IgD-negative memory B cell (primary cell): ENCODE results near the gene DNAH9. TPM values are rescaled to one million over a fixed set of nuclear protein-coding genes. Genes with fewer than 3 reads are reported as not detected.

Source experiments
- H3K27ac Mint-ChIP-seq, 3 donors: one replicate each; pipeline ENCODE4 v1.8.0; 2020 to 2022; ENCODE audit warnings: mild to moderate bottlenecking in 3 of 3, mixed read lengths in 3 of 3, moderate library complexity in 1 of 3
- H3K27me3 Mint-ChIP-seq: one replicate; pipeline ENCODE4 v1.8.0; 2021; ENCODE audit warnings: mixed read lengths
- H3K36me3 Mint-ChIP-seq: one replicate; pipeline ENCODE4 v1.8.0; 2020; ENCODE audit warnings: mild to moderate bottlenecking, mixed read lengths
- H3K4me1 Mint-ChIP-seq, 3 donors: one replicate each; pipeline ENCODE4 v1.8.0; 2020 to 2022; ENCODE audit warnings: mixed read lengths in 3 of 3, mild to moderate bottlenecking in 1 of 3
- H3K4me3 Mint-ChIP-seq, 4 donors: one replicate each; pipeline ENCODE4 v1.8.0; 2020 to 2022; ENCODE audit warnings: mild to moderate bottlenecking in 4 of 4, mixed read lengths in 4 of 4, moderate library complexity in 3 of 4
- H3K9me3 Mint-ChIP-seq, 3 donors: one replicate each; pipeline ENCODE4 v1.8.0; 2020 to 2021; ENCODE audit warnings: mixed read lengths in 3 of 3, mild to moderate bottlenecking in 1 of 3
- polyA plus RNA-seq: library from polyadenylated mRNA; unstranded; fragments of 300-500 nt; fragmentation: Illumina TruSeq; gene quantifications from one replicate; pipeline ENCODE4 v1.2.3, GENCODE V29; 2021

Gene DNAH9
- polyA plus RNA-seq, 1 donor from 2014 or later: not detected

DNA sequence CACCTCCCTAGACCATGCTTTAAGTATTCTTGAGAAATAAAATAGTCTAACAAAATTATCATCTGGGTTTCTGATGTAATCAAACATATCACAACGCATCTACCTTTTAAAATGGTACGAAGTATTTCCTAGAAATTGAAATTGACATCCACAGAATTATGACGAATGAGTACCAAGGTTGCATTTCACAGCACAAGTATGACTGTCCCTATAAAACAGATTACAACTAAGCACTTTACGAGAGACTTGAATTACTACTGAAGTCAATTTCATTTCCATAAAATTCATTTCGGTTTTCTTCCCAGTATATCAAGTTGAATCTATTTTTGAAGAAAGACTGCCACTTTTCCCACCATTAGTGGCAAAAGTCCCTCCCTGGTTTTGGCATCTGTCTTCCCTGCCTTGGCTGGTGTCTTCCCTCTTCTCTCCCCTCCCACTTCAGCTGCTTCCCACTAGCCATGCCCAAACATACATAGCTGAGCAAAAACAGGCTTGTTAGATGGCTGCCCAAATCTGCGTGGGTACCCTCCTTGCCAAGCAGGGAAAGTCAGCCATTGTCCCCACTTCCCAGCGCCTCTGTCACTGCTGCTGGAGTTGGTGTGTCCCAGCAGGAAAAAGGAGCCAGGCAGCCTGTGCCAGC is 29.2 kb downstream of the DNAH9 start:
- Mint-ChIP-seq H3K9me3 (peaks cover 3% of the 10 kb centered on the region in 3 donors), H3K27ac (no peak overlapping the region)

DNA sequence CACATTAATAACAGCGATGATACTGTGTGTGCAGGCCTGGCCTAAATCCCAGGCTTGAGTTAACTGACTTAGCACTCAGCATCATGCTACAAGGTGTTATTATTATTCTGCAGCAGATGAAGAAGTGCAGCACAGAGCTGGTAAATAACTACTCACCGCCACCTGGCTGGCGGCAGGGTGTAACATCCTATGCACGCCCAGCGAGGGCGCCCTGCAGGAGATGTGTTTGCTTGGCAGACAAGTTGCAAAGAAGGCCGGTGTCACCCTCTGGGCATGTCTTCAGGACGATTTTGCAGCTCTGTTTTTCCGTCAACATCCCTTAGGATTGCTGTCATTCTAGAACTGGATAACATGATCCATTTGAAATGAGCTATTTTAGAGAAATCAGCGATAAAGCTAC is 30.1 kb downstream of the DNAH9 start:
- H3K27me3 Mint-ChIP-seq: no peaks in the 10 kb centered on the region
- peaks cover 3 to 6% (median 3%) of the 10 kb centered on the region in 3 donors for H3K9me3 Mint-ChIP-seq
- H3K36me3 Mint-ChIP-seq: peaks cover 1% of the 10 kb centered on the region
- no peak overlapping the region for H3K27ac Mint-ChIP-seq
- no peaks in the 10 kb centered on the region for H3K4me1 Mint-ChIP-seq
- no peak overlapping the region for H3K4me3 Mint-ChIP-seq

More for the DNA sequence above, 29.2 kb downstream of the DNAH9 start:
- Mint-ChIP-seq H3K4me3 (no peak overlapping the region), H3K36me3 (peaks cover 1% of the 10 kb centered on the region), H3K4me1 (no peaks in the 10 kb centered on the region), H3K27me3 (no peaks in the 10 kb centered on the region)

DNA sequence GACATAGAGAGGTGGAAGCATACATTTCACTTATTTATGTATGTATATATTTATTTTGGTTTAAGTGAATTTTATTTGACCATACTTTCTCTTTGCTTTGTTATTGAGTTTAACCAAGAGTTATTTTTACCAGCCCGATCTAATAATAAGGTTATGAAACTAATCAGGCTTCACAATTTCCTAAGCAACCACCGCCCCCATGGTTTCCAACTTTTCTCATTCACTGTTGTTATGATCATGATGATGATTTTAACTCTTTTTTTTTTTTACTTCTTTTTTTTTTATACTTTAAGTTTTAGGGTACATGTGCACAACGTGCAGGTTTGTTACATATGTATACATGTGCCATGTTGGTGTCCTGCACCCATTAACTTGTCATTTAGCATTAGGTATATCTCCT is 30.6 kb downstream of the DNAH9 start:
- Mint-ChIP-seq H3K36me3 (peaks cover 1% of the 10 kb centered on the region), H3K4me3 (no peak overlapping the region), H3K27me3 (no peaks in the 10 kb centered on the region), H3K4me1 (no peaks in the 10 kb centered on the region), H3K27ac (no peak overlapping the region), H3K9me3 (peaks cover 3 to 6% (median 3%) of the 10 kb centered on the region in 3 donors)

DNA sequence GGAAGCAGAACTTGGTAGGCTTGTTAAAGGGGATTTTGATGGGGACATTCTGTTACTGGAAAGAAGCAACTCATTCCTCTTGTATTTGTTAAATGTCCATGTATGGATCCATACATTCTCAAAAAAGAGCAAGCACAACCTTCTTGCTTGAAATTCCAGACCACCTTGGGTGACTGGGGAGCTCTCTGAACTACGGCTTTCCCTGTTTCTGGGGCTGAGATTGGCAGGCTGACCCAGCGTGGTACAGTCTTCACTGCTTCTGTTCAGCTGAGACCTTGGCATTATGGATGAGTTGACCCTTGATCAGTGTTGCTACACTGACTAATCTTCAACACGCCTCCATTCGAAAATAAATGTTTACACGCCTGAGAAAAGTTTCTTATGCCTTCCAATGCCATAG is 38.5 kb downstream of the DNAH9 start:
- H3K4me3 Mint-ChIP-seq: no peak overlapping the region
- peaks cover 1% of the 10 kb centered on the region for H3K36me3 Mint-ChIP-seq
- H3K4me1 Mint-ChIP-seq: no peaks in the 10 kb centered on the region
- H3K27ac Mint-ChIP-seq: no peak overlapping the region
- peaks cover 3 to 9% (median 6%) of the 10 kb centered on the region in 3 donors for H3K9me3 Mint-ChIP-seq
- H3K27me3 Mint-ChIP-seq: peaks cover 2% of the 10 kb centered on the region

DNA sequence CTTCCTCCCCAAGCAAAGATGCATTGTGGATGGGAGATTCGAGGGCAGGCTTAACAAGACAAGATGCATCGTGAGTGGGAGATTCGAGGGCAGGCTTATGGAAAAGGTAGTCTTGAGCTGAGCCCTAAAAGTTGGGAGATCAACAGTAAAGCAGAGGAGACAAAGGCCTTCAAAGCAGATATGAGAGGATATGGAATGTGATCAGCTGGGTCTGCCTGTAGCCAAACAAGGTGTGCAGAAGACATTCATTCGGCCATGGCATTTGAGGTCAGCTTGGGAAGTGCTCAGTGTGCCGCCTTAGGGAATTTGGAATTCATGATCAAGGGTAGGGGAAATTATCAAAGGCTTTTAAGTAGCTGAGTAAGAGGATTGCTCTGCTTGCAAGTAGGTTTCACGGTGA is 39.5 kb downstream of the DNAH9 start:
- Mint-ChIP-seq H3K9me3 (peaks cover 3 to 9% (median 6%) of the 10 kb centered on the region in 3 donors), H3K4me3 (no peak overlapping the region), H3K27me3 (peaks cover 2% of the 10 kb centered on the region), H3K36me3 (no peaks in the 10 kb centered on the region), H3K27ac (no peak overlapping the region), H3K4me1 (no peaks in the 10 kb centered on the region)

DNA sequence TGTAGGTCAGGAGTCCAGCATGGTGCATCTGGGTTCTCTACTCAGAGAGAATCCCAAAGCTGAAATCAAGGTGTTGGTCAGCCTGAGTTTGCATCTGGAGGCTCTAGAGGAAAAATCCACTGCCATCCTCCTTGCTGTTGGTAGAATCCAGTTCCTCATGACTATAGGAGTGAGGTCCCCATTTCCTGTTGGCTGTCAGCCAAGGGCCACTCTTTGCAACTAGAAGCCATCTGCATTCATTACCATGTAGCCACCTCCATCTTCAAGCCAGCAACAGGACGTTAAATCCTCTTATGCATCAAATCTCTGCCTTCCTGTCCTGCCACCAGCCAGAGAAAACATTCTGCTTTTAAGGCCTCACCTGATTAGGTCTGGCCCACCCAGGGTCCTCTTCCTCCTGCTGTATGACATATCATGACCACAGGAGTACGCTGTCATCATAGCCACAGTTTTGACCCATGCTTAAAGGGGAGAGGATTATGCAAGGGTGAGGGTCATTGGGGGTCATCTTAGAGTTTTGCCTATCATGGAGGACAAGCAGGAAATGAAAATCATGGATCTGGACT is 40.5 kb downstream of the DNAH9 start:
- no peak overlapping the region for H3K27ac Mint-ChIP-seq
- H3K4me1 Mint-ChIP-seq: no peaks in the 10 kb centered on the region

DNA sequence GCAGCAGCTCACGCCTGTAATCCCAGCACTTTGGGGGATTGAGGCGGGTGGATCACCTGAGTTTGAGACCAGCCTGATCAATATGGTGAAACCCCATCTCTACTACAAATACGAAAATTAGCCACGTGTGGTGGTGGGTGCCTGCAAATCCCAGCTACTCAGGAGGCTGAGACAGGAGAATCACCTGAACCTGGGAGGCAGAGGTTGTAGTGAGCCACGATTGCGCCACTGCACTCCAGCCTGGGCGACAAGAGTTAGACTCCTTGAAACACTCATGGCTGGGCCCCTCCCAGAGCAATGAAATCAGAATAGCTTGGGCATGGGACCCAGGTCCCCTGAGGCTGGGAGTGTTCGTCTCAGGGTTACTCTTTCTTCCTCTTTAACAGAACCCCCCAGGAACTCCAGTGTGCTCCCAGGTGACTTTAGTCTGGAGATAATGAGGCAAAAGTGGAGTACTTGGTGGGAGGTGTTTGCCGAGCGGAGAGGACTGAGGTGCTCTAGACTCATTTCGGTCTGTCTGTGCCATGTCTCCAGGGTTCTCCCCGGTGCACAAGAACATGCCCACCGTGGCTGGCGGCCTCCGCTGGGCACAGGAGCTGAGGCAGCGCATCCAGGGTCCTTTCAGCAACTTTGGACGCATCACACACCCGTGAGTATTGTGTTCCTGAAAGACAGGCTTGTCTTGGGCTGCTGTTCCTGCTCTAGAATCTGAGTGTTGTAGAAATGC is 41.6 kb downstream of the DNAH9 start:
- peaks cover 0 to 4% (median 0%) of the 10 kb centered on the region in 3 donors for H3K4me1 Mint-ChIP-seq
- peaks cover 2% of the 10 kb centered on the region for H3K27me3 Mint-ChIP-seq
- H3K4me3 Mint-ChIP-seq: no peak overlapping the region
- no peak overlapping the region for H3K27ac Mint-ChIP-seq
- no peaks in the 10 kb centered on the region for H3K36me3 Mint-ChIP-seq
- H3K9me3 Mint-ChIP-seq: peaks cover 3 to 5% (median 4%) of the 10 kb centered on the region in 3 donors

More for the DNA sequence above, 40.5 kb downstream of the DNAH9 start:
- H3K4me3 Mint-ChIP-seq: no peak overlapping the region
- H3K27me3 Mint-ChIP-seq: peaks cover 2% of the 10 kb centered on the region
- H3K36me3 Mint-ChIP-seq: no peaks in the 10 kb centered on the region
- H3K9me3 Mint-ChIP-seq: peaks cover 3 to 9% (median 4%) of the 10 kb centered on the region in 3 donors

DNA sequence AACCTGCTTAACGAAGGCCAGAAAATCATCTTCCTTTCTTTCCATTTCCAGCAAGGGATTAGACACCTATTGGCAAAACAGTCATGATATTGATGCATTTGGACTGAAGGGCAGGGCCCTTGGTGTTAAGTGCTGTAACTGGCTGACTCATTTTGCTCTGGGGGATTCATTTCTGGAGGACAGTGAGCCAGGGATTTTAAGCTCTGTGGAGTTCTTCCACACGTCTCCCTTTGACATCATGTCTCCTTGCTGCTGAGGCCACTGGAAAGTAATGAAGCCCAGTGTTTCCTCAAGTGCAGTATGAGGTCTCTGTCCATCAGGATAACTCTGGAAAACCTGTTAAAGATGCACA is 42.2 kb downstream of the DNAH9 start:
- peaks cover 2% of the 10 kb centered on the region for H3K27me3 Mint-ChIP-seq
- peaks cover 0 to 4% (median 0%) of the 10 kb centered on the region in 3 donors for H3K4me1 Mint-ChIP-seq
- no peak overlapping the region for H3K4me3 Mint-ChIP-seq
- no peak overlapping the region for H3K27ac Mint-ChIP-seq
- H3K36me3 Mint-ChIP-seq: no peaks in the 10 kb centered on the region
- peaks cover 3 to 5% (median 4%) of the 10 kb centered on the region in 3 donors for H3K9me3 Mint-ChIP-seq

DNA sequence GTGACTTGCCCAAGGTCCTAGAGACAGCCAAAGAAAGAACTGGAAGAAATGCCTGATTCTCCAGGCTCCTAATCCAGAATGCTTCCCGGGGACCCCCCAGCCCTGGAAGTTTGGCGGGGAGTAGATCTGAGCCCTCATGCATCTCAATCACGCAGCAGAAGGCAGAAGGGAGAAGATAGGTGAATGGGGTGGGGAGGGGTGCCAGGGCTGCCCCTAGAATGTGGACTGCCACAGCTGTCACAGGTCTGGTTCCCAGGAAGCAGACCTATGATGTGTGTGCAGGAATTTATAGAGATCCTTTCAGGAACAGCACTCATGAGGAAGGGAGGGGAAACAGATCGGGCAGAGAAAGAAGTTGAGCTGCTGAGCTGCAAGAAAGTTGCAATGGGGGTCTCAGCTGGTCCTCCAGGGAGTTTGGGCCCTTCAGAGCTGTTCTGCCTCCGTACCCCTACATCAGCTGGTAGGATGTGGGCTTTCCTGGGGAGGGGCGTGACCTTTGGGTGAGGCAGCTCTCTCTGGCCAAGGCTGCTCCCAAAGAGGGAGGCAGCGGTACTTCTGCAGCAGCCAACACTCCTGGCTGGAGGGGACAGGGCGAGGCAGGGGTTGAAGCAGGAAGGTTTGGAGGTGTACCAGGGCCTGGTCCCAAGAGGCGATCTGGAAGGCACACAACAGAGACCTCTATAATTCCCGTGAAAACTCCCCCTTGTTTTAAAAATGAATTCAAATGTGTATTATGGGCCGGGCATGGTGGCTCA is 43.4 kb downstream of the DNAH9 start:
- Mint-ChIP-seq H3K27me3 (peaks cover 2% of the 10 kb centered on the region), H3K9me3 (peaks cover 3 to 5% (median 4%) of the 10 kb centered on the region in 3 donors), H3K4me1 (peaks cover 0 to 4% (median 0%) of the 10 kb centered on the region in 3 donors), H3K4me3 (no peak overlapping the region), H3K27ac (no peak overlapping the region), H3K36me3 (peaks cover 3% of the 10 kb centered on the region)

DNA sequence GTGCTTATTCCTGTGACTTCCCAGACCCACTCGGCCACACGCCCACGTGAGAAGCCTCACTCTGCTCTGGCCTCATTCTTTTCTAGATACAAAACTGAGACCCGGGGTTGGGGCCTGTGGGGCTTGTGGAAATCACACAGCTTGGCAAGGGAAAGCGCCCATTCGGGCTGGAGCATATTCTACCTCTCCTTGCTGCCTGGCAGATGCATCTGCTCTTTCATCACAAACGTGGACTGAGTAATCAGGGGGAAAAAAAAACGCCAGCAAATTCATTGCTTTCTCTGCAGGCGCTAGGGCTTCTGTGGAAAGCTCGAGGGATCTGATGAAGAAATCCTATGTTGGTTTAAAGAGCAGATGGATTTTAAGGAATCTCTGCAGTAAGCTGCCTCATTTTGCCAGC is 44.4 kb downstream of the DNAH9 start:
- Mint-ChIP-seq H3K27me3 (peaks cover 2% of the 10 kb centered on the region), H3K4me1 (peaks cover 0 to 4% (median 0%) of the 10 kb centered on the region in 3 donors), H3K9me3 (peaks cover 3 to 5% (median 4%) of the 10 kb centered on the region in 3 donors), H3K4me3 (no peak overlapping the region), H3K27ac (no peak overlapping the region), H3K36me3 (peaks cover 3% of the 10 kb centered on the region)

DNA sequence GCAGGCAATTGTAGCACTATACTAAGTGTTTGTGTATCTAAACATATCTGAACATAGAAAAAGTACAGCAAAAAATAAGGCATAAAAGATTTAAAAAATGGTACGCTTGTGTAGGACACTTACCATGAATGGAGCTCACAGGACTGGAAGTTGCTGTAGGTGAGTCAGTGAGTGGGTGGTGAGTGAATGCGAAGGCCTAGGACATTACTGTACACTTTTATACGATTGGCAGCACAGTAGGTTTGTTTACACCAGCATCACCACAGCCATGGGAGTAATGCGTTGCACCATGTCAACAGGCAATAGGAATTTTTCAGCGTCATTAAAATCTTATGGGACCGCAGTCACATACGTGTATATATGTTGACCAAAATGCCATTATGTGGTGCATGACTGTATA is 45.6 kb downstream of the DNAH9 start:
- Mint-ChIP-seq H3K9me3 (peaks cover 0 to 2% (median 1%) of the 10 kb centered on the region in 3 donors), H3K4me3 (no peak overlapping the region), H3K36me3 (peaks cover 3% of the 10 kb centered on the region), H3K27me3 (peaks cover 1% of the 10 kb centered on the region), H3K4me1 (peaks cover 0 to 4% (median 0%) of the 10 kb centered on the region in 3 donors), H3K27ac (no peak overlapping the region)

DNA sequence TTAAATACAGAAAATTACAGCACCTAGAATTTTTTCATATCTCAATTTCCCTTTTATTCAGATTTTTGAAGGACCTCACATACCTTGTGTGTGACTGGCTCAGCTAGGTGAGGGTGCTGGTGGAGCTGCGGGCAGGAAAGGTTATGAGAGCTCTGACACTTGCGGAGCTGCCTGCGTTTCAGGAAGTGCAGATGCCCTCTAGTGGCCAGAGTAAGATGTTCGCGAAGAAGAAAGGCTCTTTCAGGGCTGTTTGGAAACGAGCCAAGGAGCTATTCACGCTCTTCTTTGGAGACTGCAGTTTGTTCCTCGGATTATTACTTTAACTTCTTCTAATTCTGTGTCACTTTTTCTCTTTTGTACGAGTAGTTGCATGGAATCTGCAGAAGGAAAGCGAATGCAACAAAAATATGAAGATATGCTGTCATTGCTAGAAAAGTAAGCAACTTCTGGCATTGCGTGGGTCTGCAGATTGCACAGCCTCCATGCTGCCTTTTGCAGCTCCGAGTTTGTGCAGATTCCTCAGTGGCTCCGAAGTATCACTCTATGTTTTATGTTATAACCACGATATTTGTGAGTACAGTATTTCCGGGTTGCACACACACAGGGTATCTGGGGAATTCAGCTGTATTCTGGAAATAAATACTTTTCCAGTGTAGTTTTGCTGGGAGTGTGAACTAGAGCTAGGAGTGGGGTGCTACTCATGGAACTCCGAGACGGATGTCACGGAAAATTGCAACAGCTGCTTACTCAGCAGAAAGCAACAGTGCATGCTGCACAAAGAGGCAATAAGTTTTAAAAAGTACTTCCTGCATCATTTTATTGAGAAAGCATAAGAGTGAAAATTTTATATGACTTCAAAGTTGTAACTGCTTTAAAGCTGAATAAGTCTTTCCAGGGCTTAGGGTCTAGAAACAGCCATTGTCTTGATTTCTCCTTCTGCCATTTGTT is 46.3 kb downstream of the DNAH9 start:
- Mint-ChIP-seq H3K4me1 (peaks cover 0 to 4% (median 0%) of the 10 kb centered on the region in 3 donors), H3K36me3 (peaks cover 3% of the 10 kb centered on the region), H3K27me3 (no peaks in the 10 kb centered on the region), H3K4me3 (no peak overlapping the region), H3K9me3 (no peaks in the 10 kb centered on the region), H3K27ac (no peak overlapping the region)

DNA sequence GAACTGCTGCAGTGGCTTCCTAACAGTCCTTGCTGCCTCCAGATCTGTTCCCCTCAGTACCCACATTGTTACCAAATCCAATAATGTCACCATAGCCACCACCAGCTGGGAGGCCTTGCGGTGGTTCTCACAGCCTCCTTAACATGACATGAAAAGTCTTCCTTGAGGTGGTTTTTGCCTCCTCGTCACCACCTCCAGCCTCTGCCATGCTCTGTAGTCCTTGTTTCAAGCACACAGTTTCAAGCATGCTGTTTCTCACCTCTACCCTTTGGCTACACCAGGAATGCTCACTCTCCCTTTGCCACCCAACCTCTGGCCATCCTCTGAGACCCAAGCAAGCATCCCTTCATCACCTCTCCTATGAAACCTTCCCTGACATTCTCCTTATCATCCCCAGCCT is 47.2 kb downstream of the DNAH9 start:
- Mint-ChIP-seq H3K9me3 (no peaks in the 10 kb centered on the region), H3K27me3 (no peaks in the 10 kb centered on the region), H3K4me3 (peak overlapping the region in 2 of 4 donors; percentile 13 to 55), H3K36me3 (peaks cover 3% of the 10 kb centered on the region), H3K27ac (peak overlapping the region in 1 of 3 donors; percentile 48), H3K4me1 (peaks cover 0 to 4% (median 0%) of the 10 kb centered on the region in 3 donors)

DNA sequence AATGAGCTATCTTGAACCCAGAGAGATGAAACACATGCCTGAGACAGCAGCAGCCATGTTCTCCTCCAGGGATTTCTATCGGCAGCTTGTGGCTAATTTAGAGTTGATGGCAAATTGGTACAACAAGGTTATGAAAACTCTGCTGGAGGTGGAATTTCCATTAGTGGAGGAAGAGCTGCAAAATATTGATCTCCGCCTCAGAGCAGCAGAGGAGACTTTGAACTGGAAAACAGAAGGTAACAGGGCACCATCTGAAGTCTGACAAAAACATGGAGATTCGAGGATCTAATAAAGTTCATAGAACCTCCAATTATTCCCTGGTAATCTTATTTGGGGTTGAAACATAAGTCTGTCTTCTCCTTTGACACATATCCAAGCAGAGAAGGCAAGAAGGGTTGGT is 52.8 kb downstream of the DNAH9 start:
- no peaks in the 10 kb centered on the region for H3K4me1 Mint-ChIP-seq
- no peak overlapping the region for H3K27ac Mint-ChIP-seq
- H3K27me3 Mint-ChIP-seq: no peaks in the 10 kb centered on the region
- peaks cover 5% of the 10 kb centered on the region for H3K36me3 Mint-ChIP-seq
- peaks cover 0 to 7% (median 1%) of the 10 kb centered on the region in 3 donors for H3K9me3 Mint-ChIP-seq
- no peak overlapping the region for H3K4me3 Mint-ChIP-seq
